Islet precursor cell (in vitro differentiated cells): ENCODE measurements around the gene FIBIN.
"Not testable (repeated sequence)": the region's sequence is repeated elsewhere in the genome, so short reads cannot be mapped to it uniquely, and the experiment has no call there.

Experiments
- DNase-seq: peaks from one replicate; pipeline ENCODE4 v3.0.0-alpha.2; 2018

Gene FIBIN

GRCh38 chr11:26993965-26994457 lies at the start of gene FIBIN:
FIBIN (plus strand) TSS chr11:26994112; CDS start chr11:26994527, 415 bp downstream.
- DNase-seq = peak; percentile 70

- DNase-seq = no peak
These were observed 48.8 kb upstream of the FIBIN start for GRCh38 chr11:26944866-26945664.

- no peak for DNase-seq
These were observed 47.6 kb upstream of the FIBIN start for GRCh38 chr11:26946257-26946716.

- DNase-seq = no peak
These were observed 46.5 kb upstream of the FIBIN start for GRCh38 chr11:26947379-26947844.

GRCh38 chr11:26947904-26948639 lies 45.8 kb upstream of the FIBIN start:
- DNase-seq = no peak

GRCh38 chr11:26948881-26949280 lies 45.0 kb upstream of the FIBIN start:
- no peak for DNase-seq

- DNase-seq = no peak
These were observed 44.1 kb upstream of the FIBIN start for GRCh38 chr11:26949846-26950245.

GRCh38 chr11:26950260-26950719 lies 43.6 kb upstream of the FIBIN start:
- DNase-seq = no peak

- no peak for DNase-seq
These were observed 42.0 kb upstream of the FIBIN start for GRCh38 chr11:26951809-26952515.

- no peak for DNase-seq
These were observed 40.0 kb upstream of the FIBIN start for GRCh38 chr11:26953770-26954392.

GRCh38 chr11:26958005-26958701 lies 35.8 kb upstream of the FIBIN start:
- DNase-seq = no peak

GRCh38 chr11:26958702-26959049 lies 35.2 kb upstream of the FIBIN start:
- no peak for DNase-seq

- DNase-seq = no peak
These were observed 33.6 kb upstream of the FIBIN start for GRCh38 chr11:26960281-26960680.

GRCh38 chr11:26963764-26964163 lies 30.1 kb upstream of the FIBIN start:
- DNase-seq = no peak

GRCh38 chr11:26964339-26964738 lies 29.6 kb upstream of the FIBIN start:
- no peak for DNase-seq

GRCh38 chr11:26964847-26965485 lies 28.9 kb upstream of the FIBIN start:
- not testable (repeated sequence) for DNase-seq

GRCh38 chr11:26971961-26972360 lies 22.0 kb upstream of the FIBIN start:
- no peak for DNase-seq

GRCh38 chr11:26974069-26974783 lies 19.7 kb upstream of the FIBIN start:
- no peak for DNase-seq

- no peak for DNase-seq
These were observed 18.9 kb upstream of the FIBIN start for GRCh38 chr11:26974996-26975395.

- DNase-seq = no peak
These were observed 17.5 kb upstream of the FIBIN start for GRCh38 chr11:26976389-26976788.

- peak; percentile 63 for DNase-seq
These were observed 16.7 kb upstream of the FIBIN start for GRCh38 chr11:26977209-26977608.
